ENCODE results near the gene LRRC28. TPM values are rescaled to one million over a fixed set of nuclear protein-coding genes. Genes with fewer than 3 reads are reported as not detected.

LRRC28 gene
- total and polyA plus RNA-seq, 12 donors, result 3.0 to 31.9 (median 22.5) TPM

DNA sequence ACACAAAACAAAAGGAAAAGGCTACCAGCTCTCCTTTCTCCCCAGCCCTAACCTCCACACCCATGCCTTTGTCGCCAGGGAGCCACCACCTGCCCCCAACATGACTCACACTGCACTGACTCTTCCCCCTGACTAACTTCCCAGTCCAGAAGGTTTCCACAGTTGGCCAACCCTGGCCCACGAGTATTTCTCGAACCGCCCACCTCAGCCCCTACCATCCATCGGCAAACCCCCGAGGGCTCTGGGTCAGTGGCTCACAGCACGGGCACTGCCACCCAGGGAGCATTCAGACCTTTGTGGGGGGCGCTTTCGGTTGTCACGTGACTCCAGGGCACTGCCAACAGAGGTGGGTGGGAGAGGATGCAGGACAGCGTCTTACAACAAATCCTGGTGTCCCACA lies 152.3 kb downstream of the LRRC28 start:
- no peak overlapping the region for H3K4me3 ChIP-seq
- H3K27me3 ChIP-seq, result no peaks in the 10 kb centered on the region
- intact Hi-C loops (cut with DNase I), result loop anchor here in 6 of 10 donors (5.0 to 10.0 kb wide), 4 partner anchors 119 to 304 kb away; partner anchors contain the start of gene MEF2A (in 3 of the 6)
- 92 to 97% methylated on average over 11 of the region's 11 CpGs for WGBS, 2 donors
- H3K27ac ChIP-seq, result no peak overlapping the region
- TF ChIP-seq CTCF (IDR thresholded peaks at IDR 0.05), result no peak
- no peaks in the 10 kb centered on the region for H3K36me3 ChIP-seq
- H3K9me3 ChIP-seq, result no peaks in the 10 kb centered on the region
- peaks cover 9 to 30% (median 21%) of the 10 kb centered on the region in 9 donors for H3K4me1 ChIP-seq
- no peak for ATAC-seq
- DNase-seq, result no peak

DNA sequence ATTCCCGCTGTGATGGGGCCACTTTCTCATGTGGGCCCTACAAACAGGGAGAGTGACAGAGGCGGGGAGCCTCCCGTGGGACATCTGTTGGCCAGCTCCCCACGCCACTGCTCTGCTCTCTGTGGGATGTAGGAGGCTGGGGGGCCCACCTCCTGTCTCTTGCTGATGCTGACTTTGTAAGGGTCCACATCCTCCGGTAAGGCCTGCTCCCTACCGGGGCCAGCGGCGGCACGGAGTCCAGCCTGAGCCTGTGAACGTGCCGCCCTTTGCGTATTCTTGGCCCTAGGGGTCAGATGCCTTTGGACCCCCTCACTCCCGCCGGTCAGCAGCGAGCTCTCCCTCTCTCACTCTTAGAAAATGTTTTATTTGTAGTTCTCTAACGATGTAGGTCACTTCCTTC lies 153.2 kb downstream of the LRRC28 start:
- peaks cover 17 to 39% (median 30%) of the 10 kb centered on the region in 9 donors for H3K4me1 ChIP-seq
- intact Hi-C loops (cut with DNase I), result loop anchor here in 6 of 10 donors (5.0 to 10.0 kb wide), 4 partner anchors 120 to 303 kb away; partner anchors contain the start of gene MEF2A (in 3 of the 6)
- H3K4me3 ChIP-seq, result no peak overlapping the region
- WGBS, 2 donors, result 90 to 93% methylated on average over 16 of the region's 16 CpGs
- DNase-seq, result no peak
- no peaks in the 10 kb centered on the region for H3K36me3 ChIP-seq
- no peak for ATAC-seq
- no peak overlapping the region for H3K27ac ChIP-seq
- H3K27me3 ChIP-seq, result no peaks in the 10 kb centered on the region
- no peaks in the 10 kb centered on the region for H3K9me3 ChIP-seq
- TF ChIP-seq CTCF (IDR thresholded peaks at IDR 0.05), result no peak

- Histone ChIP-seq H3K27ac (no peak overlapping the region), H3K9me3 (no peaks in the 10 kb centered on the region), H3K27me3 (no peaks in the 10 kb centered on the region), H3K4me1 (peaks cover 20 to 41% (median 30%) of the 10 kb centered on the region in 9 donors), H3K36me3 (no peaks in the 10 kb centered on the region), H3K4me3 (no peak overlapping the region)
- DNase-seq (no peak), ATAC-seq (no peak)
- 96 to 97% methylated on average over 12 of the region's 12 CpGs for WGBS, 2 donors
- TF ChIP-seq CTCF (IDR thresholded peaks at IDR 0.05), result no peak
- intact Hi-C loops (cut with DNase I), result loop anchor here in 9 of 10 donors (5.0 to 10.0 kb wide), 8 partner anchors 46 to 301 kb away; partner anchors contain the start of gene MEF2A (in 5 of the 9)
Measured at GRCh38 chr15:99406120-99406519, 154.8 kb downstream of the LRRC28 start.

DNA sequence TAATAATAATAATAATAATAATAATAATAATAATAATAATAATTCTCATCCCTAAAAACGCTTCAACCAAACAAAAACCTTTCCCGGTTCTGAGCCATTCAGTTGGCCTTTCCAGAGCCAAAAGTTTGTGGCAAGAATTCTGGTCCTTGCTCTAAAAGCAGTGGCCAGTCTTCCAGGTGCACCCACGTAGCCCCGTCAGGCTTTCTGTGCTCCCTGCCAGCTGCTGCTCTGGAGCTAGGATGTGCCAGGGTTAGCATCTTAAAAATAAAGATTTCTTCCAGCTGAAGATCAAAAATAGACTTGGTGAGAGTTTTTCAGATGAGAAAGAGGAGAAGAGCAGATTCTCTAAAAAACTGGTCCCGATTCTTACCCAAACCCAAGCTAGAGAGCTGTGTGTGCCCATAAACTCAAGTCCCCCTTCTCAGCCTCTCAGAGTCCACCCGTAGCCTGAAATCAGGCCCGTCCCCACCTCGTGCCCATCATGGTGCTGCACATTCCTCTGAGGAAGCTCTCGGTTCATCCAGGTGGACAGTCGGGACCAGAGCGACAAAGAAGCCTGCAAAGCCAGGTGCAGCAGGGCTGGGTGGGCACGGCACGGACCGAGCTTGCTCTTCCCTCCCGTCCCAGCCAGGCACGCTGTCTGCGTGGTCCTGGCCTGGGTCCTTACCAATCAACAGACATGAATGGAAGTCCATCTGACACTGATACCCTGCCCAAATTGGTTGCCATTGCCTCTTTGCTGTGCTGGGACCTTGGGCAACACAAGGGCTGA lies 155.6 kb downstream of the LRRC28 start:
- peaks cover 19 to 34% (median 22%) of the 10 kb centered on the region in 9 donors for H3K4me1 ChIP-seq
- H3K27me3 ChIP-seq, result no peaks in the 10 kb centered on the region
- ATAC-seq (no peak), DNase-seq (no peak)
- WGBS, 2 donors, result 96 to 97% methylated on average over 17 of the region's 17 CpGs
- H3K27ac ChIP-seq, result peak overlapping the region in 1 of 10 donors; percentile 53
- H3K36me3 ChIP-seq, result no peaks in the 10 kb centered on the region
- no peak for TF ChIP-seq CTCF (IDR thresholded peaks at IDR 0.05)
- H3K4me3 ChIP-seq, result no peak overlapping the region
- intact Hi-C loops (cut with DNase I), result loop anchor here in 9 of 10 donors (5.0 to 10.0 kb wide), 8 partner anchors 45 to 300 kb away; partner anchors contain the start of gene MEF2A (in 5 of the 9)
- no peaks in the 10 kb centered on the region for H3K9me3 ChIP-seq
